Skeletal muscle satellite cell (primary cell): ENCODE data around the gene KCNJ18.
"Not testable (repeated sequence)": the region's sequence is repeated elsewhere in the genome, so short reads cannot be mapped to it uniquely, and the experiment has no call there.

ENCODE experiments used
- H3K27me3 ChIP-seq: 2 replicates; pipeline ENCODE4 v1.7.0; 2013; ENCODE audit warnings: low read length; ENCODE audit not compliant: control insufficient read depth, insufficient read depth
- H3K36me3 ChIP-seq: 2 replicates; pipeline ENCODE4 v1.7.0; 2013; ENCODE audit warnings: mild to moderate bottlenecking, control low read depth, low read length; ENCODE audit not compliant: insufficient read depth
- H3K4me1 ChIP-seq: 2 replicates; pipeline ENCODE4 v1.7.0; 2013; ENCODE audit warnings: low read length; ENCODE audit not compliant: control insufficient read depth, insufficient read depth
- H3K4me2 ChIP-seq: 2 replicates; pipeline ENCODE4 v1.7.0; 2013; ENCODE audit warnings: mild to moderate bottlenecking, low read length
- H3K4me3 ChIP-seq: 2 replicates; pipeline ENCODE4 v1.7.0; 2013; ENCODE audit warnings: low read length
- H3K9ac ChIP-seq: 2 replicates; pipeline ENCODE4 v1.7.0; 2013; ENCODE audit warnings: mild to moderate bottlenecking, low read depth, low read length, moderate library complexity
- H3K9me3 ChIP-seq: replicated peaks from 2 replicates; pipeline ENCODE4 v1.7.0; 2013; ENCODE audit warnings: mild to moderate bottlenecking, control low read depth, low read length

Gene KCNJ18

DNA sequence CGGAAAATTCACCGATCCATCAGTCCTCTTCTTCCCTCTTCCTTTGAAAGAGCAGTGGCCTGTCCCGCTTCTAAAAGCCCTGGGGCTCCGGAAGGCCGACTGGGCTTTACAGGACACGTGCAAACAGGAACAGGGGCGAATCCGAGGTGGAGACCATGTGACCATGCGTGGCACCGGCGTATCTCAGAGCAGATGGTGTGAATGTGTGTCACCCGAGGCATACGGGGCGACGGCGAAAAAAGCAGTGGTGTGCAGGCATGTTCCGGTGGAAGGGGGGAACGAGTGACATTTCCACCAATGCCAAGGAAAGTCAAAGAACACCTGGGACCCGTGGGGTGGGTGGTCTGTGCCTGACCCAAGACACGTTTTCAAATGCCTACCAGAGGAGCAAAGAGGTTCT is 10.7 kb upstream of the KCNJ18 start:
- not testable (repeated sequence) for H3K36me3 ChIP-seq, H3K27me3 ChIP-seq, H3K9ac ChIP-seq, H3K4me2 ChIP-seq, H3K4me1 ChIP-seq, H3K4me3 ChIP-seq
- H3K9me3 ChIP-seq = peaks cover 17% of the 10 kb centered on the region

DNA sequence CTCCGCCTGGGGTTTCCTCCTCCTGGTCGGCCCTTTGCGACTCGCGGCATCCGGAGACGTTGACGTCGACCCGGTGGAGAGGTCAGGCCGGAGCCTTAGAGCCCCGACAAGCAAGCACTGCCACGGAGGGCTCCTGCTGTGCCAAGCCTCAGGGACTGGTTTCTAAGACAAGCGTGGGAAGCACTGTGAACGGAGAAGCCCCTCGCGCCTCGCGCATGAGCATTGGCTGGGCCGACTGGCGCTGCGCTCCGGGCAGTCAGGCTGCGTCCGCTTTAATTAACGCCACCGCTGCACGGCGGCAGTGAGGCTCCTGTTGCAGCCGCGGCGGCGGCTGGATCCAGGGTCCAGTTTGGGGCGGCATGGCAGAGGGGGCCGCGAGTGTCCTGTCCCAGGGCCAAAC is 10.2 kb upstream of the KCNJ18 start:
- H3K4me2 ChIP-seq, H3K27me3 ChIP-seq, H3K4me1 ChIP-seq, H3K36me3 ChIP-seq, H3K9ac ChIP-seq, H3K4me3 ChIP-seq: not testable (repeated sequence)
- peaks cover 16% of the 10 kb centered on the region for H3K9me3 ChIP-seq

DNA sequence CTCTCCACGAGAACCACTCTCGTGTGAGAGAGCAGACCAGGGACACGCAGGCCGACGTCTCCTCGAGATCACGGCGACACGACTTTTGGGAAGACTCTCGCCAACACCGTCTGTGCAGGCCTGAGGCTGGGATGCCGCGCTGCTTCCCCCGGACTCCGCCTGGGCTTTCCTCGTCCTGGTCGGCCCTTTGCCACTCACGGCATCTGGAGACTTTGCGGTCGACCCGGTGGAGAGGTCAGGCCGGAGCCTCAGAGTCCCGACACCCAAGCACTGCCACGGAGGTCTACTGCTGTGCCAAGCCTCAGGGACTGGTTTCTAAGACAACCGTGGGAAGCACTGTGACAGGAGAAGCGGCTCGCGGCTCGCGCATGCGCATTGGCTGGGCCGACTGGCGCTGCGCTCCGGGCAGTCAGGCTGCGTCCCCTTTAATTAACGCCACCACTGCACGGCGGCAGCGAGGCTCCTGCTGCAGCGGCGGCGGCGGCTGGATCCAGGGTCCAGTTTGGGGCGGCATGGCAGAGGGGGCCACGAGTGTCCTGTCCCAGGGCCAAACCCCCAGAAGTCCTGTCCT is 9.1 kb upstream of the KCNJ18 start:
- not testable (repeated sequence) for H3K9me3 ChIP-seq, H3K4me1 ChIP-seq, H3K36me3 ChIP-seq, H3K27me3 ChIP-seq, H3K4me3 ChIP-seq, H3K4me2 ChIP-seq, H3K9ac ChIP-seq

DNA sequence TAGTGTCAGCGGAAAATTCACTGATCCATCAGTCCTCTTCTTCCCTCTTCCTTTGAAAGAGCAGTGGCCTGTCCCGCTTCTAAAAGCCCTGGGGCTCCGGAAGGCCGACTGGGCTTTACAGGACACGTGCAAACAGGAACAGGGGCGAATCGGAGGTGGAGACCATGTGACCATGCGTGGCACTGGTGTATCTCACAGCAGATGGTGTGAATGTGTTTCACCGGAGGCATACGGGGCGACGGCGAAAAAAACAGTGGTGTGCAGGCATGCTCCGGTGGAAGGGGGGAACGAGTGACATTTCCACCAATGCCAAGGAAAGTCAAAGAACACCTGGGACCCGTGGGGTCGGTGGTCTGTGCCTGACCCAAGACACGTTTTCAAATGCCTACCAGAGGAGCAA is 8.4 kb upstream of the KCNJ18 start:
- not testable (repeated sequence) for H3K4me2 ChIP-seq, H3K4me3 ChIP-seq, H3K9ac ChIP-seq, H3K36me3 ChIP-seq, H3K4me1 ChIP-seq, H3K9me3 ChIP-seq, H3K27me3 ChIP-seq

DNA sequence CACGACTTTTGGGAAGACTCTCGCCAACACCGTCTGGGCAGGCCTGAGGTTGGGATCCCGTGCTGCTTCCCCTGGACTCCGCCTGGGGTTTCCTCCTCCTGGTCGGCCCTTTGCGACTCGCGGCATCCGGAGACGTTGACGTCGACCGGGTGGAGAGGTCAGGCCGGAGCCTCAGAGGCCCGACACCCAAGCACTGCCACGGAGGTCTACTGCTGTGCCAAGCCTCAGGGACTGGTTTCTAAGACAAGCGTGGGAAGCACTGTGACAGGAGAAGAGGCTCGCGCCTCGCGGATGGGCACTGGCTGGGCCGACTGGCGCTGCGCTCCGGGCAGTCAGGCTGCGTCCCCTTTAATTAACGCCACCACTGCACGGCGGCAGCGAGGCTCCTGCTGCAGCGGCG is 7.9 kb upstream of the KCNJ18 start:
- not testable (repeated sequence) for H3K4me1 ChIP-seq, H3K27me3 ChIP-seq, H3K36me3 ChIP-seq, H3K9ac ChIP-seq, H3K4me2 ChIP-seq, H3K9me3 ChIP-seq, H3K4me3 ChIP-seq

DNA sequence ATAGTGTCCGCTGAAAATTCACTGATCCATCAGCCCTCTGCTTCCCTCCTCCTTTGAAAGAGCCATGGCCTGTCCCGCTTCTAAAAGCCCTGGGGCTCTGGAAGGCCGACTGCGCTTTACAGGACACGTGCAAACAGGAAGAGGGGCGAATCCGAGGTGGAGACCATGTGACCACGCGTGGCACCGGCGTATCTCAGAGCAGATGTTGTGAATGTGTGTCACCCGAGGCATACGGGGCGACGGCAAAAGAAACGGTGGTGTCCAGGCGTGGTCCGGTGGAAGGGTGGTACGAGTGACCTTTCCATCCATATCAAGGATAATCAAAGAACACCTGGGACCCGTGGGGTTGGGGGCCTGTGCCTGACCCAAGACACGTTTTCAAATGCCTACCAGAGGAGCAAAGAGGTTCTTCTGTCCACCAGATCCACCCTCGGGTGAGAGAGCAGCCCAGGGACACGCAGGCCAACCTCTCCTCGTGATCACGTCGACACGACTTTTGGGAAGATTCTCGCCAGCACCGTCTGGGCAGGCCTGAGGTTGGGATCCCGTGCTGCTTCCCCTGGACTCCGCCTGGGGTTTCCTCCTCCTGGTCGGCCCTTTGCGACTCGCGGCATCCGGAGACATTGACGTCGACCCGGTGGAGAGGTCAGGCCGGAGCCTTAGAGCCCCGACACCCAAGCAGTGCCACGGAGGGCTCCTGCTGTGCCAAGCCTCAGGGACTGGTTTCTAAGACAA is 7.1 kb upstream of the KCNJ18 start:
- not testable (repeated sequence) for H3K4me3 ChIP-seq, H3K4me1 ChIP-seq, H3K4me2 ChIP-seq, H3K9me3 ChIP-seq, H3K9ac ChIP-seq, H3K36me3 ChIP-seq, H3K27me3 ChIP-seq

DNA sequence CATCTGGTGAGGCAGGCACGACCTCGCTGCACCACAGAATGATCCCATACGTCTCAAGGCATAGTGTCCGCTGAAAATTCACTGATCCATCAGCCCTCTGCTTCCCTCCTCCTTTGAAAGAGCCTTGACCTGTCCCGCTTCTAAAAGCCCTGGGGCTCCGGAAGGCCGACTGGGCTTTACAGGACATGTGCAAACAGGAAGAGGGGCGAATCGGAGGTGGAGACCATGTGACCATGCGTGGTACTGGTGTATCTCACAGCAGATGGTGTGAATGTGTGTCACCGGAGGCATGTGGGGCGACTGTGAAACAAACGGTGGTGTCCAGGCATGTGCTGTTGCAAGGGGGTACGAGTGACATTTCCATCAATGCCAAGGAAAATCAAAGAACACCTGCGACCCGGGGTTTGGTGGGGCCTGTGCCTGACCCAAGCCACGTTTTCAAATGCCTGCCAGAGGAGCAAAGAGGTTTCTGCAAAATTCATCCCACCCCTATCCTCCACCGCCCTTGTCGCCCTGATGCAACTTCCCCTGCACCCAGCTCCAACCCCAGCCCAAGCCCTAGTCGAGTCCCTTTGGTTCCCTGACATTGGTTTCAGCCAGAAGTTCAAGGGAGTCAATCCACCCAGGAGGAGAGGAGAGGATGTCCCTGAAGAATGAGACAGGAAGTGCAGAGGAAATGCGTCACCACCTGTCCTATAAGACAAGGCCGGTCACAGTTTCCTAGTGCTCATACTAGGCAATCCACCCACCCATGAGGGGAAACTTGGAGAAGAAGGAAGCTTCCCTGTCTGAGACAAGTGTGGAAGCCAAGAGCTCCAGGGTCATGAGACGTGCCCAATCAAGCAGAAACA is 5.9 kb upstream of the KCNJ18 start:
- Histone ChIP-seq H3K9ac (no peak overlapping the region), H3K9me3 (peaks cover 5% of the 10 kb centered on the region), H3K27me3 (no peaks in the 10 kb centered on the region), H3K4me2 (no peak overlapping the region), H3K36me3 (no peaks in the 10 kb centered on the region), H3K4me3 (no peak overlapping the region), H3K4me1 (no peaks in the 10 kb centered on the region)

DNA sequence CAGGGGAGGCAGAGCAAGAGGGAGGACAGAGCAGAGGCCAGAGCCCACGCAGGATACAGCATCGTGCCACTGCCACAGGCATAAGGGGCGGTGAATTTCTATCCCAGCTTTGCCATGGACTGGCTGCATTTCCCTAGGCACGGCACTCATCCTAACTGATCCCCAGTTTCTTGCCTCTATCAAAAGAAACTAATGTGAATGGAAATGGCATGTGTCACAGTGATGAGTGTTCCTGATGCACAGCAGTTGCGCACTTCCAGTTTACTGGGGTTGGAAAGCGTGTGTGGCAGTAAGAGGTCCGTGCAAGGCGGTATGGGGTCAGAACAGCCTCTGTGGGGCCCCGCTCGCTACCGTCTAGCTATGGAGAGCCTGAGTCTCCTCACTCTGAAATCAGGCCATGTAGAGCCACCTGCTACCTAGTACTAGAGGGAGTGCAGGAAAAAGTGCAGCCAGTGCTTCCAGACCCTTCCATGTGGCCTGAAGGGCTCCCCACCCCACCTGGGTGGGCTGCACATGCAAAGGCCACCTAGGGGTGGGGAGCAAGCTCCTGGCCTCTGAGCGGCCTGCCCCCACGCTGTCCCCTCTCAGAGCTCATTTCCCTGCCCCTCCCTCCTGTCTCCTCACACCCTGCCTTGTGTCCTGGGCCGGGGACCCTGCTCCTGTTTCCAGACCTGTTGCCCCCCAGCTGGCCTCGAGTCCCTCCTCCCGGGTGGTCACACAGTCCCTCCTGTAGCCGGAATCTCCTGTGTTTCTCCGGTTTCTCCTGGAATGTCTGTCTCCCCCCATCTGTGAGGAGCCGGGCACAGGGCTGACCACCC is 5.0 kb upstream of the KCNJ18 start:
- no peak overlapping the region for H3K4me3 ChIP-seq
- H3K27me3 ChIP-seq = no peaks in the 10 kb centered on the region
- no peak overlapping the region for H3K4me2 ChIP-seq
- H3K9ac ChIP-seq = no peak overlapping the region
- no peaks in the 10 kb centered on the region for H3K36me3 ChIP-seq
- H3K4me1 ChIP-seq = no peaks in the 10 kb centered on the region
- H3K9me3 ChIP-seq = peaks cover 5% of the 10 kb centered on the region

DNA sequence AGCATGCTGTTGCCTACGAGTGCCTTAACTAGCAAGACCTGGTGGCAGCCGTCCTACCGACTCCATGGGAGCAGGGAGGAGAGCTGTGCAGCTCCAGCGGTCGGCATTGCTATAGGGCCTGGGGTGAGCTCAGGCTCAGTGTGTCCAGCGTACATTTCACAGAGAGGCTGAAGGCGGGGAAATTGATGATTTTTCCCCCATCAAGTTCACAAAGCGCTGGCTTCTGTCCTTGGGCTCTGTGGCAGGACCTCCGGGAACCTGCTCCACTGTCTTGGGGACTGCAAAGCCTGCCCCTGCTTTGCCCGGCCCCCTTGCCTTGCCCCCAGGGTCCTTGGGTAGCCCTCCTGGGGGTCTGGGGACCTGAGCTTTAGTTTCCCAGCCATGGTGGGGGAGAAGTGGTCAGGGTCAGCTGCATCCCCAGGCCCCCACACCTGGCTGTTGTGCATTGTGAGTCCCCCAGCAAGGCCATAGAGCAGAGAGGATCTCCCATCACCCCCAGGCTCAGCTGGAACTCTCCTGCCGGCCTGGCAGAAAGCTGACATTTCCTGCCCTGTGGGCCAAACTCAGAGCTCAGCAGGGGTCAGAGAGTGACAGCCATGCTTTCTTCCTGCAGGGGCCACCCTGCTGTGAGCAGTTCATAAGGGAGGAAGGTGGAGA is 3.9 kb upstream of the KCNJ18 start:
- H3K4me2 ChIP-seq = no peak overlapping the region
- no peaks in the 10 kb centered on the region for H3K4me1 ChIP-seq
- H3K27me3 ChIP-seq = no peaks in the 10 kb centered on the region
- H3K9ac ChIP-seq = no peak overlapping the region
- peaks cover 5% of the 10 kb centered on the region for H3K9me3 ChIP-seq
- H3K4me3 ChIP-seq = no peak overlapping the region
- no peaks in the 10 kb centered on the region for H3K36me3 ChIP-seq

DNA sequence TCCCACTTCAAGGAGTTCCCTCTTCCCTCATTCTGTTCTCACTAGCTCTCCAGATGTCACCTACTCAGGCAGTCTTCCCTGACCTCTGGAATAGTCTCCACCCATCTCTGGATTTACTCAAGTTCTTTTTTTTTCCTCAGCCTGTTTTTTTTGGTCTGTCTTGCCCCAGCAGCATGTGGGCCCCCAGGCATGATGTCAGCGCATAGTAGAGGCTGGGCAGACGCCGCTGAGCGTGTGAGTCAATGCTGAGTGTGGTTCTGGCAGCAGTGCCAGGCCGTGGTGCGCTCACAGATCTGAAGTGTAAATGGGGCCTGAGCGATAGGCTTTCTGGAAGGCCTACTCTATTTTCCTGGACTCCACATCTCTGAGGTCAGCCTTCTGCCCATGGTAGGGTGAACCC is 2.7 kb upstream of the KCNJ18 start:
- Histone ChIP-seq H3K4me2 (no peak overlapping the region), H3K27me3 (no peaks in the 10 kb centered on the region), H3K36me3 (no peaks in the 10 kb centered on the region), H3K4me3 (no peak overlapping the region), H3K9me3 (peaks cover 5% of the 10 kb centered on the region), H3K4me1 (no peaks in the 10 kb centered on the region), H3K9ac (no peak overlapping the region)

DNA sequence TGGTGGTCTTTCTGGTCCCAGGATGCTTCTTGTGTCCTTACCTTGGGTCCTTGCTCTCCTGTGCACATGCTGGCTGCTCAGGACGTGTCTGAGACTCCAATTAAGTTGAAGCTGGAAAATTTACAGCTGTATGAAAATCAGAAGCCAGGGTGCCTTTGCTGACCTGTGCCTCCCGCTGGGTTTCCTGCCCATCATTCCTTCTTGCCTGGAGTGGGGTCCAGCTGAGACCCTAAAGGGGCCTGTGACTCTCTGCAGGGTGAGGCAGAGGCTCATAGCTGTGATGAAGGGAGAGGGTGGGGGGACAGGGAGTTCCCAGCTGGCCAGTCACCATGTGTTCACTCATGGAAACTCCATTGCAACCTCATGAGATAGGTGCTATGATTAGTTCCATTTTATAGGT is 1.5 kb upstream of the KCNJ18 start:
- H3K9ac ChIP-seq, H3K9me3 ChIP-seq, H3K27me3 ChIP-seq, H3K4me1 ChIP-seq, H3K4me2 ChIP-seq, H3K36me3 ChIP-seq, H3K4me3 ChIP-seq: not testable (repeated sequence)
